WTC11 (cell line): ENCODE measurements around the gene MRPL37. TPM values are rescaled to one million over a fixed set of nuclear protein-coding genes. Genes with fewer than 3 reads are reported as not detected.

ENCODE experiments used
- ATAC-seq: fragments of 200-7000 bp; cut with Tn5 transposase; 2 replicates; pipeline ENCODE4 v1.10.0; 2021; ENCODE audit warnings: mild to moderate bottlenecking, moderate library complexity
- CTCF ChIA-PET: fragments of 300-600 bp; sonication (Branson Sonifier 250); formaldehyde crosslinking; loops from one replicate; lab custom pipeline; 2021; ENCODE audit warnings: antibody characterized with exemption; lab: Charles Lee
- POLR2A ChIA-PET: fragments of 350-600 bp; sonication (Branson Sonifier 250); formaldehyde crosslinking; loops from one replicate; lab custom pipeline; 2021; ENCODE audit warnings: antibody characterized with exemption; lab: Charles Lee
- DNase-seq: peaks from one replicate; pipeline ENCODE4 v3.0.0; 2021; ENCODE audit warnings: low spot score
- H3K27ac Mint-ChIP-seq: 2 replicates; pipeline ENCODE4 v1.8.0; 2021; ENCODE audit warnings: mixed read lengths
- H3K27me3 Mint-ChIP-seq: 2 replicates; pipeline ENCODE4 v1.8.0; 2021; ENCODE audit warnings: low read depth, mild to moderate bottlenecking, moderate library complexity, mixed read lengths
- H3K36me3 Mint-ChIP-seq: 2 replicates; pipeline ENCODE4 v1.8.0; 2021; ENCODE audit warnings: mixed read lengths
- H3K4me1 Mint-ChIP-seq: 2 replicates; pipeline ENCODE4 v1.8.0; 2022; ENCODE audit warnings: mixed read lengths
- H3K4me3 Mint-ChIP-seq: 2 replicates; pipeline ENCODE4 v1.8.0; 2021; ENCODE audit warnings: mild to moderate bottlenecking, moderate library complexity, mixed read lengths
- H3K9me3 Mint-ChIP-seq: 2 replicates; pipeline ENCODE4 v1.8.0; 2021; ENCODE audit warnings: mixed read lengths
- ATF1 ChIP-seq: sonication (generic); formaldehyde crosslinking; IDR thresholded peaks from 2 replicates; pipeline ENCODE4 v1.8.1; 2023; ENCODE audit warnings: mild to moderate bottlenecking, moderate library complexity, missing genetic modification reagents
- CBFB ChIP-seq: sonication (generic); formaldehyde crosslinking; IDR thresholded peaks from 2 replicates; pipeline ENCODE4 v1.8.1; 2022; ENCODE audit warnings: mild to moderate bottlenecking, low read depth, missing genetic modification reagents
- ERG ChIP-seq: fragments of 250-450 bp; sonication (Bioruptor Pico); IDR thresholded peaks from 2 replicates; pipeline ENCODE4 v1.8.0; 2021; ENCODE audit warnings: mild to moderate bottlenecking
- ESRRA ChIP-seq: sonication (generic); formaldehyde crosslinking; IDR thresholded peaks from 2 replicates; pipeline ENCODE4 v1.8.1; 2022; ENCODE audit warnings: mild to moderate bottlenecking, missing genetic modification reagents, borderline replicate concordance
- ETV6 ChIP-seq: sonication (generic); formaldehyde crosslinking; IDR thresholded peaks from 2 replicates; pipeline ENCODE4 v1.8.1; 2022; ENCODE audit warnings: mild to moderate bottlenecking, missing genetic modification reagents
- GRHL2 ChIP-seq: fragments of 250-450 bp; sonication (Bioruptor Pico); IDR thresholded peaks from 2 replicates; pipeline ENCODE4 v1.8.0; 2022; ENCODE audit warnings: mild to moderate bottlenecking, moderate library complexity; ENCODE audit not compliant: insufficient replicate concordance, severe bottlenecking
- GTF2I ChIP-seq: fragments of 250-450 bp; sonication (Bioruptor Pico); conservative IDR thresholded peaks from 2 replicates; pipeline ENCODE4 v1.4.0; 2021; ENCODE audit warnings: mild to moderate bottlenecking
- JAZF1 ChIP-seq: fragments of 250-450 bp; sonication (Bioruptor Pico); IDR thresholded peaks from 2 replicates; pipeline ENCODE4 v1.9.0; 2021; ENCODE audit warnings: moderate library complexity, mild to moderate bottlenecking, inconsistent platforms
- KAT7 ChIP-seq: sonication (generic); formaldehyde crosslinking; IDR thresholded peaks from 2 replicates; pipeline ENCODE4 v1.8.1; 2023; ENCODE audit warnings: missing genetic modification reagents, mild to moderate bottlenecking, borderline replicate concordance
- NFE2L1 ChIP-seq: sonication (generic); formaldehyde crosslinking; IDR thresholded peaks from 2 replicates; pipeline ENCODE4 v1.8.1; 2023; ENCODE audit warnings: missing genetic modification reagents
- NR2C2 ChIP-seq: sonication (generic); formaldehyde crosslinking; IDR thresholded peaks from 2 replicates; pipeline ENCODE4 v1.8.0; 2022; ENCODE audit warnings: mild to moderate bottlenecking, missing genetic modification reagents
- PRDM15 ChIP-seq: sonication (generic); formaldehyde crosslinking; IDR thresholded peaks from 2 replicates; pipeline ENCODE4 v1.8.0; 2022; ENCODE audit warnings: missing genetic modification reagents
- PRRX2 ChIP-seq: fragments of 250-450 bp; sonication (Bioruptor Pico); IDR thresholded peaks from 2 replicates; pipeline ENCODE4 v1.8.0; 2021; ENCODE audit warnings: mild to moderate bottlenecking
- TCF7 ChIP-seq: sonication (generic); formaldehyde crosslinking; IDR thresholded peaks from 2 replicates; pipeline ENCODE4 v1.8.0; 2022; ENCODE audit warnings: mild to moderate bottlenecking, low read depth, missing genetic modification reagents, moderate library complexity
- USF1 ChIP-seq: sonication (generic); formaldehyde crosslinking; IDR thresholded peaks from 2 replicates; pipeline ENCODE4 v1.8.0; 2022; ENCODE audit warnings: mild to moderate bottlenecking, missing genetic modification reagents
- ZNF121 ChIP-seq: sonication (generic); formaldehyde crosslinking; IDR thresholded peaks from 2 replicates; pipeline ENCODE4 v1.8.0; 2023; ENCODE audit warnings: missing genetic modification reagents
- ZNF232 ChIP-seq: sonication (generic); formaldehyde crosslinking; IDR thresholded peaks from 2 replicates; pipeline ENCODE4 v1.8.0; 2022; ENCODE audit warnings: mild to moderate bottlenecking, missing genetic modification reagents
- ZNF671 ChIP-seq: fragments of 250-450 bp; sonication (Bioruptor Pico); IDR thresholded peaks from 2 replicates; pipeline ENCODE4 v1.8.0; 2021; ENCODE audit warnings: mild to moderate bottlenecking
- total RNA-seq: library from RNA; stranded (reverse); gene quantifications from 3 replicates; pipeline ENCODE4 v1.2.3, GENCODE V29; 2021

MRPL37 gene
- total RNA-seq, 1 experiment from 2014 or later = 143 TPM

- TF ChIP-seq NR2C2 (CRISPR knock-in tag) = no peak
These were observed 27.1 kb upstream of the MRPL37 start (continued) for GRCh38 chr1:54172614-54173599.

GRCh38 chr1:54173681-54174080, 26.3 kb upstream of the MRPL37 start:
- TF ChIP-seq NFE2L1 (no peak), ESRRA (CRISPR knock-in tag) (no peak), GRHL2 (CRISPR knock-in tag) (no peak), CBFB (CRISPR knock-in tag) (no peak), PRRX2 (no peak), KAT7 (no peak), GTF2I (CRISPR knock-in tag) (no peak), ZNF232 (no peak)
- Mint-ChIP-seq H3K4me3 (no peak overlapping the region), H3K27ac (no peak overlapping the region), H3K36me3 (no peaks in the 10 kb centered on the region), H3K4me1 (no peaks in the 10 kb centered on the region), H3K9me3 (no peaks in the 10 kb centered on the region), H3K27me3 (no peaks in the 10 kb centered on the region)
- DNase-seq (no peak), ATAC-seq (no peak)
- CTCF ChIA-PET = interaction anchor here (3.2 to 4.1 kb wide), 2 partner anchors 8 to 52 kb away, joined by 18 to 23 read pairs; no protein-coding TSS in a partner anchor
- POLR2A ChIA-PET = no interaction called here

- H3K4me1 Mint-ChIP-seq = no peaks in the 10 kb centered on the region
- no peak for DNase-seq
- no peak for ATAC-seq
- TF ChIP-seq ERG (CRISPR knock-in tag) = no peak
- TF ChIP-seq JAZF1 (CRISPR knock-in tag) = no peak
- TF ChIP-seq USF1 = no peak
- TF ChIP-seq KAT7 = no peak
- TF ChIP-seq TCF7 = no peak
- TF ChIP-seq ETV6 = no peak
- no peak for TF ChIP-seq ZNF121 (CRISPR knock-in tag)
- TF ChIP-seq ZNF671 (CRISPR knock-in tag) = no peak
- no peak for TF ChIP-seq ATF1 (CRISPR knock-in tag)
- no peak for TF ChIP-seq GTF2I (CRISPR knock-in tag)
- no peak for TF ChIP-seq PRDM15 (CRISPR knock-in tag)
- H3K27ac Mint-ChIP-seq = no peak overlapping the region
- no peak overlapping the region for H3K4me3 Mint-ChIP-seq
- ChIA-PET POLR2A (no interaction called here), CTCF (interaction anchor here (3.2 to 4.1 kb wide), 2 partner anchors 7 to 52 kb away, joined by 18 to 23 read pairs; no protein-coding TSS in a partner anchor)
- H3K9me3 Mint-ChIP-seq = no peaks in the 10 kb centered on the region
- H3K36me3 Mint-ChIP-seq = no peaks in the 10 kb centered on the region
- H3K27me3 Mint-ChIP-seq = no peaks in the 10 kb centered on the region
These were observed 25.9 kb upstream of the MRPL37 start for GRCh38 chr1:54174106-54174505.
